Upper lobe of right lung (tissue), 1 donor: ENCODE results near the gene ME3. TPM values are rescaled to one million over a fixed set of nuclear protein-coding genes. Genes with fewer than 3 reads are reported as not detected.

Experiments
- ATAC-seq: fragments of 200-7000 bp; cut with Tn5 transposase; one replicate; pipeline ENCODE4 v1.9.1; 2020; ENCODE audit warnings: mild to moderate bottlenecking, moderate library complexity
- DNase-seq: peaks from one replicate; pipeline ENCODE4 v3.0.0-alpha.2; 2020
- H3K27ac ChIP-seq: fragments of 200-600 bp; one replicate; pipeline ENCODE4 v1.8.0; 2022
- H3K27me3 ChIP-seq: fragments of 200-600 bp; one replicate; pipeline ENCODE4 v1.8.0; 2022; ENCODE audit warnings: mild to moderate bottlenecking
- H3K36me3 ChIP-seq: fragments of 200-600 bp; one replicate; pipeline ENCODE4 v1.8.0; 2022
- H3K4me1 ChIP-seq: fragments of 200-600 bp; one replicate; pipeline ENCODE4 v1.8.0; 2022
- H3K4me3 ChIP-seq: fragments of 200-600 bp; one replicate; pipeline ENCODE4 v1.8.0; 2022; ENCODE audit warnings: mild to moderate bottlenecking
- H3K9me3 ChIP-seq: fragments of 200-600 bp; one replicate; pipeline ENCODE4 v1.8.0; 2022
- CTCF ChIP-seq: fragments of 200-600 bp; IDR thresholded peaks from one replicate; pipeline ENCODE4 v1.8.0; 2022; ENCODE audit warnings: antibody characterized with exemption
- intact Hi-C: fragments of 100-400 bp; cut with DNase I; formaldehyde crosslinking; loops from one replicate; pipeline ENCODE4 v1.11.0; 2022
- total RNA-seq: library from RNA; stranded (reverse); fragmentation: NEBNext Ultra II Directional; extraction: Animal tissue kit (Norgen Biotek cat#: 25700); gene quantifications from one replicate; pipeline ENCODE4 v1.2.1, GENCODE V29; 2021
- donor health status: DM: no; HTN: yes; CAD: no; lungs with severe emphysema.

The ME3 gene
- total RNA-seq, 1 donor from 2014 or later = 24.7 TPM

GRCh38 chr11:86408845-86409244 is 263.6 kb downstream of the ME3 start:
- no peak for TF ChIP-seq CTCF
- no peak for DNase-seq
- no peaks in the 10 kb centered on the region for H3K9me3 ChIP-seq

GRCh38 chr11:86403458-86403857 is 269.0 kb downstream of the ME3 start:
- no peaks in the 10 kb centered on the region for H3K4me1 ChIP-seq
- H3K27me3 ChIP-seq = no peaks in the 10 kb centered on the region
- DNase-seq (no peak), ATAC-seq (no peak)
- H3K36me3 ChIP-seq = no peaks in the 10 kb centered on the region
- TF ChIP-seq CTCF = no peak
- no peak overlapping the region for H3K4me3 ChIP-seq
- intact Hi-C loops = no loop called here
- no peak overlapping the region for H3K27ac ChIP-seq
- H3K9me3 ChIP-seq = no peaks in the 10 kb centered on the region

More at GRCh38 chr11:86408845-86409244, 263.6 kb downstream of the ME3 start:
- Histone ChIP-seq H3K4me3 (no peak overlapping the region), H3K4me1 (no peaks in the 10 kb centered on the region), H3K36me3 (no peaks in the 10 kb centered on the region), H3K27me3 (no peaks in the 10 kb centered on the region), H3K27ac (no peak overlapping the region)
- no peak for ATAC-seq
- intact Hi-C loops = no loop called here

- Histone ChIP-seq H3K4me1 (no peaks in the 10 kb centered on the region), H3K9me3 (no peaks in the 10 kb centered on the region), H3K27ac (no peak overlapping the region), H3K27me3 (no peaks in the 10 kb centered on the region), H3K4me3 (no peak overlapping the region), H3K36me3 (no peaks in the 10 kb centered on the region)
- DNase-seq = no peak
- intact Hi-C loops = no loop called here
- ATAC-seq = no peak
- TF ChIP-seq CTCF = no peak
These were observed 274.3 kb downstream of the ME3 start for GRCh38 chr11:86398106-86398505.

GRCh38 chr11:86397351-86397750 is 275.1 kb downstream of the ME3 start:
- Histone ChIP-seq H3K27ac (no peak overlapping the region), H3K4me1 (no peaks in the 10 kb centered on the region), H3K27me3 (no peaks in the 10 kb centered on the region), H3K36me3 (no peaks in the 10 kb centered on the region), H3K9me3 (no peaks in the 10 kb centered on the region), H3K4me3 (no peak overlapping the region)
- DNase-seq (no peak), ATAC-seq (no peak)
- TF ChIP-seq CTCF = no peak
- intact Hi-C loops = no loop called here

- H3K4me3 ChIP-seq = no peak overlapping the region
- no peak for ATAC-seq
- H3K36me3 ChIP-seq = no peaks in the 10 kb centered on the region
- no peaks in the 10 kb centered on the region for H3K4me1 ChIP-seq
- H3K27me3 ChIP-seq = no peaks in the 10 kb centered on the region
- DNase-seq = no peak
- H3K27ac ChIP-seq = no peak overlapping the region
- TF ChIP-seq CTCF = no peak
- intact Hi-C loops = no loop called here
- no peaks in the 10 kb centered on the region for H3K9me3 ChIP-seq
These were observed 276.0 kb downstream of the ME3 start for GRCh38 chr11:86396396-86396795.

GRCh38 chr11:86395061-86395551 is 277.3 kb downstream of the ME3 start:
- H3K4me3 ChIP-seq = no peak overlapping the region
- no peak overlapping the region for H3K27ac ChIP-seq
- DNase-seq = no peak
- H3K36me3 ChIP-seq = no peaks in the 10 kb centered on the region
- no peak for ATAC-seq
- no peaks in the 10 kb centered on the region for H3K9me3 ChIP-seq
- H3K27me3 ChIP-seq = no peaks in the 10 kb centered on the region
- intact Hi-C loops = no loop called here
- TF ChIP-seq CTCF = no peak
- H3K4me1 ChIP-seq = no peaks in the 10 kb centered on the region
